ENCODE measurements around the gene RER1.

Gene RER1

DNA sequence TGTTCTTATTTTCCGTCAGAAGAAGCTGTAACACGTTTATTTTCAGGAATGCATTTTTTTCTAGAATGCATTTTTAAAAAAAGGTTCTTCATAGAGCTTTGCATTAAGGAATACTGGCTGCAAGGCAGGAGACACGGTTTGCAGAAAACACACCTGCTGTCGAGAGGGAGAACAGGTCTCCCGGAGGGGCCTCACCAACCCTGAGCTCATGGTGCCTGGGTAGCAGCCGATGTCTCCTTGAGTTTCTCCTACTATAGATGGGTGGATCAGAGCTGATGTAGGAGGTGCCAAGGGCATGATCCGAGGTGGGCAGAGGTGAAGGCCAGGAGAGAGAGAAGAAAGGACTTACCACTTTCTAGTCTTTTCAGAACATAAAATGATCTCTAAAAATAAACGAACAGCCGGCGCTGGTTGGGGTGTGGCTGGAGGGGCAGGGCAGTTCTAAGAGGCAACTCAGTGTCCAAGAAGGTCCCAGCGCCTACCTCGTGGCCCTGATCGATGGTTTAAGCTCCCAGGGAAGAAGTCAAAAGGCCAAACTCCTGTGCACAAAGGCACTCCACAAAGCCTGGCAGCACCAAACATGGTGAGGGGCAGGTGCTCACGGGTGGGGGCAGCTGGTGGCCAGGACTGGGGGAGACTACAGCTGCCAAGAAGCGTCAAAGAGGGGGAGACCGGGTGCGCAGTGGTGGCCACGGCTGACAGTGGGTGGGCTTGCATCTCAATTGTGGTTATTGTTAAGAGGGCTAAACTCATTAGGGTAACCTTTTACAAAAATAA, 12.5 kb upstream of the RER1 start:
- Histone ChIP-seq H3K4me3 (ENCODE audit: extremely low read depth, insufficient read depth, low read length, poor library complexity, severe bottlenecking) (no peak overlapping the region), H3K27ac (ENCODE audit: low read depth, low read length, severe bottlenecking) (no peak overlapping the region), H3K4me1 (ENCODE audit: control insufficient read depth, insufficient read depth, low read length, poor library complexity, severe bottlenecking) (peaks cover 4% of the 10 kb centered on the region), H3K9me3 (ENCODE audit: control insufficient read depth, low read length) (no peaks in the 10 kb centered on the region), H3K36me3 (ENCODE audit: control insufficient read depth, insufficient read depth, low read length) (no peaks in the 10 kb centered on the region)
- 88 to 92% methylated on average over 13 to 14 of the region's 18 CpGs for WGBS, 2 experiments (ENCODE audit: insufficient coverage in 2 of 2)

DNA sequence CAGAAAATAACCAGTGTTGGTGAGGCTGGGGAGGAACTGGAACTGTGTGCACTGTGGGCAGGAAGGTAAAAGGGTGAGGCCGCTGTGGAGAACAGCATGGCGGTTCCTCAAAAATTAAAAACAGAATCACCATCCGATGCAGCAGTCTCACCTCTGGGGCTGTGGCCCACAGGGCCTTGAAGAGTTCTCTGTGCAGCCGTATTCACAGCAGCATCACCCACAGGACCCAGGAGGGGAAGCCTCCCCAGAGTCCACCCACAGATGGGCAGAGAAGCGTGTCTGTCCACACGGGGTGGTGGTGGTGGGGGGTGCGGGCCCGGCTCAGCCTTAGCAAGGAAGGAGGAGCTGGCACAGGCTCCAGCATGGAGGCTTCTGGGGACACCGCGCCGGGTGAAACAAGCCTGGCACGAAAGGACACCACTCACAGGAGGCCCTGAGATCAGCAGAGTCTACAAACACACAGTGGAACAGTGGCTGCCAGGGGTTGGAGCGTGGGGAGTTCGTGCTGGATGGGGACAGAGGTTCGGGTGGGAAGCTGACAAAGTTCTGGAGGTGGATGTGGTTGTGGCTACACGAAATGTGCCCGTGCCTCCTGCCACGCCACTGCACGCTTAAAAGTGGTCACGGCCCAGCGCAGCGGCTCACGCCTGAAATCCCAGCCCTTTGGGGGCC, 11.8 kb upstream of the RER1 start:
- 97% methylated on average over 20 to 21 of the region's 23 CpGs for WGBS, 2 experiments (ENCODE audit: insufficient coverage in 2 of 2)
- Histone ChIP-seq H3K4me1 (ENCODE audit: control insufficient read depth, insufficient read depth, low read length, poor library complexity, severe bottlenecking) (peaks cover 4% of the 10 kb centered on the region), H3K4me3 (ENCODE audit: extremely low read depth, insufficient read depth, low read length, poor library complexity, severe bottlenecking) (no peak overlapping the region), H3K27ac (ENCODE audit: low read depth, low read length, severe bottlenecking) (no peak overlapping the region), H3K9me3 (ENCODE audit: control insufficient read depth, low read length) (no peaks in the 10 kb centered on the region), H3K36me3 (ENCODE audit: control insufficient read depth, insufficient read depth, low read length) (no peaks in the 10 kb centered on the region)

DNA sequence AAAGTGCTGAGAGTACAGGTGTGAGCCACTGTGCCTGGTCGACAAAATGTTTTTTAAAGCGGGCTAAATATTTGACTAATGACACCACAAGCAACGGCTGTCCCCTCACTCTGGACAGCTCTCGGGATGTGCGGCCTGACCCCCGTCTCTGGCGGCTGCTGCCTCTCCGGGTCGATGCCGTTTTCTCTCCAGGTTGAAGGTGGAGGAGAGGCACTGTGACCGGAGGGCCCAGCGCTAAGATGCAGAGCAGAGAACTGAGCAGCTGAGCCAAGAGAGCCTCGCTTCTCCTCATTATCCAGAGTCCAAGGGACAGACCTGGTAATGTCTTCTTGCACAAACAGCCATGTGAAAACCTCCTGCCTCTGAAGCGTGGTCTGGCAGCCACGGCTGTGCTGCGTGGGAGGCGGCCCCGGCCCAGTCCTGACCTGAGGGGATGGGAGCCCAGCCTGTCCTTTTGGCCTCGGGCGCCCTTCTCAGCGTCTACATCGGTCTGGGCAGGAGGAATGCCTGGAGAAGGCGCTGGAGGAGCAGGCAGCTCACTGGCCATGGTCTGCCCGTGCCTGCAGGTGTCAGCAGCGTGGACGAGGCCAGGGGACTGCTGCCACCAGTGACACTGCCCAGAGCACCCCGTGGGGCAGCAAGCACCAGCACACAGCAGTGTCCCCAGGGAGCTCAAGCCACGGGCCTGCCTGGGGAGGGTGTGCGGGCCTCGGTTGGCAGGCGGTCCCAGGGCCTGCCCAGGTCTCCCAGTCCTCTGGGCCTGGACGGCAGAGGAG, 10.6 kb upstream of the RER1 start:
- Histone ChIP-seq H3K9me3 (ENCODE audit: control insufficient read depth, low read length) (no peaks in the 10 kb centered on the region), H3K4me3 (ENCODE audit: extremely low read depth, insufficient read depth, low read length, poor library complexity, severe bottlenecking) (no peak overlapping the region), H3K4me1 (ENCODE audit: control insufficient read depth, insufficient read depth, low read length, poor library complexity, severe bottlenecking) (peaks cover 6% of the 10 kb centered on the region), H3K36me3 (ENCODE audit: control insufficient read depth, insufficient read depth, low read length) (no peaks in the 10 kb centered on the region), H3K27ac (ENCODE audit: low read depth, low read length, severe bottlenecking) (no peak overlapping the region)
- 93 to 94% methylated on average over 27 to 29 of the region's 32 CpGs for WGBS, 2 experiments (ENCODE audit: insufficient coverage in 2 of 2)

DNA sequence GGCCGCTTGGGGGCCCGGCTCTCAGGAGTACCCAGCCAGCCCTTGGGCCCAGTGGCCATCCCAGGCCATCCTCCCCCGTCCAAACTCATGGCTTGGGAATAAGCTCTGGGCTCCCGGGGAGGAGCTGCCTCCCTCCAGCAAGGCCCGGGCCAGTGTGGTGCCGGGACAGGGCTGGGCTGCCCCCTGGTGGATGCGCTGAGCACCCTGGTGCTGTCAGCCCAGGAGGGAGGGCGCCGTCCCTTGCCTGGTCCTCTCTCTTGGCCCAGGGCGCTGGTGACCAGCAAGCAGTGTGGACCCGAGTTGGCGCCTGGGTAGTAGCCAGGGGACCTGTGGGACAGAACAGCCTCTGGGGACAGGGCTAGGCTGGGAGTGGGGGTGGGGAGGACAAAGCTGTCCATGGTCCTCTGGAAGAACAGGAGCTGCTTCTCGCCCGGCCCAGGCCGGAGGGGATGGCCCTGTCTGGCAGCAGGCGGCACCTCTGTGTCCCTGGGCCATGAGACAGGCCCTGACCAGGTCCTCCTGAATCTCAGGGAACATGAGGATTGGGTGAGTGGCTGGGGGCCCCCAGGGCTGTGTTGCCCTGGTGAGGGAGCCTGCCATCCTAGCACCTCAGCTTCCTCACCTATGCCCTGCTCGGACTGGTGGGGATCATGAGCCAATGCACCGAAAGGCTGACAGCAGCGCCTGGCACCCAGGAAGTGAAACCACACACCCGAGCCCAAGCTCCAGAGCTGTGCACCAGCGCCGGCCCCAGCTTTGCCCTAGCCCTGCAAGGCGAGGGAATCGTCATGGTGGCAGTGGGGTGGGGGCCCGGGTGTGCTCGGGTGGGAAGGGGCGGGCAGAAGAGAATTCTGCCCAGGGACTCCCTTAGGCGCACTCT, 9.7 kb upstream of the RER1 start:
- H3K27ac ChIP-seq (ENCODE audit: low read depth, low read length, severe bottlenecking), result peak overlapping the region; percentile 36
- 63 to 70% methylated on average over 20 to 26 of the region's 28 CpGs for WGBS, 2 experiments (ENCODE audit: insufficient coverage in 2 of 2)

DNA sequence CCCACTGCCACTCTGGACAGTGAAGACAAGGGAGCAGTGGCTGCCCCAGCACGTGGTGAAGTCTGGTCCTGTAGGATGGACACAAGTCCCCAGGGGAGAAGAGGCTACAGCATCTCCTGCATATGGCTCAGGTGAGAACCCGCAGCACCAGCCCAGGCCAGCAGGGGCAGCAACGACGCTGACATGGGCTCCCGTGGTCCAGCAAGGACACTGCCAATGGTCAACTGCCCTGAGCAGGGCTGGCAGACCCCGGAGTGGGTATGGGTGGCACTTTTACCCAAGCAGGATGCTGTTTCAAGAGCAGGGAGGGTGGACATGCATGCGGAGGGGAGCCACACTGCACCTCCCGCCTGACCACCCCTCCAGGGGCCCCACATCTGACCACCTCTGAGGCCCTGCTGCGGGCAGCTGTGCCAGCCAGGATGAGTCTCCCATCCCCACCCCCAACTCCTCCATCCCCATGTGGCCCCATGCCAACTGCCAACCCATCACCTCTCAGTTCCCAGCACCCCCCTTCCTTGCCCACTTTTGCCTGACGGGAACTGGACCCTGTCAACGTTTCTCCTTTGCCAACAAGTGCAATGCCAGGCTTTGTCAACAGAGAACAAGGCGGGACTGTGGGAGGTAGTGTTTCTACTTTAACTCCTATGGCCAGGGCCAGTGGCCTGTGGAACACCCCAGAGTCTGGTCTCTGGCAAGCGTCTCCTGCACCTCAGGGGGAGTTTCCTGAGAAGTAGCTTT, 8.8 kb upstream of the RER1 start:
- Histone ChIP-seq H3K36me3 (ENCODE audit: control insufficient read depth, insufficient read depth, low read length) (peaks cover 11% of the 10 kb centered on the region), H3K4me1 (ENCODE audit: control insufficient read depth, insufficient read depth, low read length, poor library complexity, severe bottlenecking) (peaks cover 6% of the 10 kb centered on the region), H3K27ac (ENCODE audit: low read depth, low read length, severe bottlenecking) (no peak overlapping the region), H3K4me3 (ENCODE audit: extremely low read depth, insufficient read depth, low read length, poor library complexity, severe bottlenecking) (no peak overlapping the region), H3K9me3 (ENCODE audit: control insufficient read depth, low read length) (no peaks in the 10 kb centered on the region)
- 54 to 60% methylated on average over 8 to 12 of the region's 13 CpGs for WGBS, 2 experiments (ENCODE audit: insufficient coverage in 2 of 2)

More for the DNA sequence above, 9.7 kb upstream of the RER1 start:
- Histone ChIP-seq H3K4me3 (ENCODE audit: extremely low read depth, insufficient read depth, low read length, poor library complexity, severe bottlenecking) (no peak overlapping the region), H3K36me3 (ENCODE audit: control insufficient read depth, insufficient read depth, low read length) (peaks cover 4% of the 10 kb centered on the region), H3K4me1 (ENCODE audit: control insufficient read depth, insufficient read depth, low read length, poor library complexity, severe bottlenecking) (peaks cover 6% of the 10 kb centered on the region), H3K9me3 (ENCODE audit: control insufficient read depth, low read length) (no peaks in the 10 kb centered on the region)

DNA sequence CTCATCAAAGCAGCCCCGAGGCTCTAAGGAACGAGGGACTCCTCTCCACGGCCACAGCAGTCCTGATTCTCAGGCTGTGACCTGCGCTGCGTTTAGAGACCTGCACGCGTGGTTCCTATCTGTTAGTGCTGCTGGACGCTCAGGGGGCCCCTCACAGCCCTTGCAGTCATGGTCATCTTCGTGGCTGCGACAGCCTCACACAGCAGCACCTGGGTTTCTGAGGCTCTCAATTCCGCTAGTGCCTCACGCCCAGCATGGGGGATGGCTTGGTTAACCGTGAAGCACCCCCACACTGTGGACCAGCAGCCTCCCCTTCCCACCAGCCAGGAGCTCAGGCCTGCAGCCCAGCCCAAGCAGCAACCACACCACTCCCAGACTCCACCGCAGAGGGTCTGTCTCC, 8.1 kb upstream of the RER1 start:
- Histone ChIP-seq H3K9me3 (ENCODE audit: control insufficient read depth, low read length) (no peaks in the 10 kb centered on the region), H3K36me3 (ENCODE audit: control insufficient read depth, insufficient read depth, low read length) (peaks cover 11% of the 10 kb centered on the region), H3K4me1 (ENCODE audit: control insufficient read depth, insufficient read depth, low read length, poor library complexity, severe bottlenecking) (peaks cover 6% of the 10 kb centered on the region), H3K27ac (ENCODE audit: low read depth, low read length, severe bottlenecking) (no peak overlapping the region), H3K4me3 (ENCODE audit: extremely low read depth, insufficient read depth, low read length, poor library complexity, severe bottlenecking) (no peak overlapping the region)
- 83 to 92% methylated on average over 14 of the region's 14 CpGs for WGBS, 2 experiments (ENCODE audit: insufficient coverage in 2 of 2)

DNA sequence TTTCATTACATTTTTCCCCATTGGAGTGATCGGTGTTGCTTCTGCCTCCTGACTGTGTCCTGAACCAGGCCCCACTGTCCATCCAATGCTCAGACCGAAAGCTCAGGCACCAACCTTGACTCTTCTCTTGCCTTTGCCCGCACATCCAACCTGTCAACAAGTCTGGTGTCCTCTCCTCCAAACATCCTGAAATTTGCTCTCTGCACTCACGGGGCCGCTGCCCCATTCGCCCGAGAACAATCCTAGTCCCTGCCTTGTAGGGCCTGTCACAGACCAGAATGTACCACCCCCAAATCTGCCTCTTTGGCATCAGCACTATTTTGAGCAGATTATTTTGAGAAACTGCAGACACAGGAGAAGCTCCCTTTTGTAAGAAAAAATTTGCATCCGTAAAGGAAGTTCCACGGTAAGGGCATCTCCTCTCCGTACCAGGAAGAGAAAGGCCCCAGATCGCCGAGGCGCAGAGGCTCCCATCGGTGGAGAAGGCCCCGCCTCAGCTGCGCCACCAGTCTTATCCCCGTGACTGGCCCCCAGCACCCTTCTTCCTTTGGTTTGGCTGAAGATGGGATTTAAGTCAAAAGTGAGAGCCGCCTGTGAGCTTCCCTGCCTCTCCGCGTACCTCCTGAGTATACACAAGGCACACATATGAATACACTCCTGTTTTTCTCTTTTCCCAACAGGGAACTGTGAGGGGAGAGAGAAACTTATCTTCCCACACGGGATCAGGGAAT, 7.3 kb upstream of the RER1 start:
- WGBS, 2 experiments (ENCODE audit: insufficient coverage in 2 of 2), result 92 to 98% methylated on average over 15 to 18 of the region's 21 CpGs
- Histone ChIP-seq H3K36me3 (ENCODE audit: control insufficient read depth, insufficient read depth, low read length) (peaks cover 14% of the 10 kb centered on the region), H3K9me3 (ENCODE audit: control insufficient read depth, low read length) (no peaks in the 10 kb centered on the region), H3K27ac (ENCODE audit: low read depth, low read length, severe bottlenecking) (no peak overlapping the region), H3K4me3 (ENCODE audit: extremely low read depth, insufficient read depth, low read length, poor library complexity, severe bottlenecking) (no peak overlapping the region), H3K4me1 (ENCODE audit: control insufficient read depth, insufficient read depth, low read length, poor library complexity, severe bottlenecking) (peaks cover 6% of the 10 kb centered on the region)

DNA sequence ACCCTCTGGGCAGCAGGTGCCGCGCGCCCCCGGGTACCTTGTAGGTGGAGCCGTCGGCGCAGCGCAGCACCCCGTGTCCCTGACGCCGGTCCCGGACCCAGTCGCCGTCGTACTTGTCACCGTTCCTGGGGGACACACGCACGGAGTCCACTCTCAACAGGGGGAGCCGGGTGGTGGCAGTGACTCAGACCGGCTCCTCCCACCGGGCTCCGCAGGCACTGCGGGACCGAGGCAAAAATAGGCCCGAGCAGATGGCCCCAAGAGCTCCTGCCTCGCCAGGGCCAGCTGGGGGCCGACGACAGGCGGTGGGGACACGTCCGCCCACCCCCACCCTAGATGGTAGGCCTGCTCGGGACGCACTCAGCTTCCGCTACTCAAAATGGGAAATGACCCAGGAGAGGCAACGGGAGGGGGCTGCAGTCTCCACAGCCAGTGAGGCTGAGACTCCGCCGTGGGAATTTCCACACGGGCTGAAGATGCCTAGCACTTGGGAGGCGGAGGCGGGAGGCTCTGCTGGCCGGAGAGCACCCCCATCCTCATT, 6.6 kb upstream of the RER1 start:
- no peak overlapping the region for H3K4me3 ChIP-seq (ENCODE audit: extremely low read depth, insufficient read depth, low read length, poor library complexity, severe bottlenecking)
- H3K27ac ChIP-seq (ENCODE audit: low read depth, low read length, severe bottlenecking), result no peak overlapping the region
- WGBS, 2 experiments (ENCODE audit: insufficient coverage in 2 of 2), result 89 to 91% methylated on average over 32 to 39 of the region's 41 CpGs
- no peaks in the 10 kb centered on the region for H3K9me3 ChIP-seq (ENCODE audit: control insufficient read depth, low read length)
- H3K4me1 ChIP-seq (ENCODE audit: control insufficient read depth, insufficient read depth, low read length, poor library complexity, severe bottlenecking), result peaks cover 6% of the 10 kb centered on the region
- peaks cover 20% of the 10 kb centered on the region for H3K36me3 ChIP-seq (ENCODE audit: control insufficient read depth, insufficient read depth, low read length)

DNA sequence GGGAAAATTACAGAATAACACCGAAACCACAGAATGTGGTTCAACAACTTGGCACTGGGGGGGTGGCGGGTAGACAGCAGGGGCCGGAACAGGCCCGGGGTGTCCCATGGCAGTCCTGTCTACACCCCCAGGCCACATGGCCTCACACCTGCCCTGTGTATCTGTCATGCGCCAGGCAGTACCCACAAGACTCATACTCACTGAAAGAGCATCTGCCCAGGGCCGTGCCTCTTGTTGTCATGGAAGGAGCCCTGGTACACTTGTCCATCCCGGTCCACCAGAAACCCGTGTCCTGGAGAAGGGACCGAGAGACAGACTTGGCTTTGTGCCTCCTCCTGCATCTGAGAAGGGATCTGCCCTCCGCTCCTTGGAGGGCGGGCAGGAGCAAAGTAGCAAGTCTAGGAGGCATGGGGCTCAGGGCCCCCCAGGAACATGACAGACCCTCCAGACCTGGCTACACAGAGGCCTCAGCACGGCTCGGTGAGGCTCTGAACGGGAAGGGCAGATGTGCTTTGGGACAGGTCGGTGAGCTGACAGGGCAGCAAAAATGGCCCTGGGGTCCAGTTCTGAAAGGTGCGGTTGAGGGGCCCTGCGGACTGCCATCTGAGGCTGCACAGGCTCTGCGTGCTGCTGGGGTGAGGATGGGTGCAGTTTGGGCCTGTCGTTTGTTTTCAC, 5.9 kb upstream of the RER1 start:
- peaks cover 20% of the 10 kb centered on the region for H3K36me3 ChIP-seq (ENCODE audit: control insufficient read depth, insufficient read depth, low read length)
- H3K4me1 ChIP-seq (ENCODE audit: control insufficient read depth, insufficient read depth, low read length, poor library complexity, severe bottlenecking), result peaks cover 6% of the 10 kb centered on the region
- H3K27ac ChIP-seq (ENCODE audit: low read depth, low read length, severe bottlenecking), result no peak overlapping the region
- no peak overlapping the region for H3K4me3 ChIP-seq (ENCODE audit: extremely low read depth, insufficient read depth, low read length, poor library complexity, severe bottlenecking)
- 91 to 99% methylated on average over 17 to 18 of the region's 19 CpGs for WGBS, 2 experiments (ENCODE audit: insufficient coverage in 2 of 2)
- no peaks in the 10 kb centered on the region for H3K9me3 ChIP-seq (ENCODE audit: control insufficient read depth, low read length)
